HepG2 (cell line): Measurements from ENCODE around the gene SRD5A2. TPM values are rescaled to one million over a fixed set of nuclear protein-coding genes. Genes with fewer than 3 reads are reported as not detected.

ENCODE experiments used
- ATAC-seq: fragments of 200-7000 bp; cut with Tn5 transposase; 3 replicates; pipeline ENCODE4 v1.9.1; 2020; ENCODE audit warnings: mild to moderate bottlenecking, moderate library complexity
- BruUV-seq: library from RNA; stranded (reverse); fragments of 400-500 nt; replicated peaks from 2 replicates; lab custom pipeline; 2021; lab: Mats Ljungman, UMichigan
- CTCF ChIA-PET: fragments of 300-600 bp; formaldehyde crosslinking; extraction: SDS; loops from one replicate; lab custom pipeline; 2021; ENCODE audit warnings: low total read pairs, inconsistent platforms, low intra/inter-chr PET ratio; lab: Yijun Ruan, JAX
- POLR2A ChIA-PET: fragments of 350-600 bp; sonication (Branson Sonifier 250); formaldehyde crosslinking; loops from one replicate; lab custom pipeline; 2020; ENCODE audit warnings: antibody characterized with exemption, inconsistent platforms; lab: Yijun Ruan, JAX
- DNase-seq: peaks from one replicate; pipeline ENCODE4 v3.0.0-alpha.2; 2015; ENCODE audit warnings: low spot score
- FAIRE-seq: peaks from 3 replicates; lab custom pipeline; 2011; peaks lifted over from hg19 to GRCh38; lab: Jason Lieb, UNC
- H2AFZ ChIP-seq: one replicate; pipeline ENCODE4 v1.6.1; 2011; ENCODE audit warnings: low read length, inconsistent platforms
- H3K27ac ChIP-seq: fragments of 300-600 bp; 3 replicates; pipeline ENCODE4 v1.8.0; 2011; ENCODE audit warnings: mixed run types, mild to moderate bottlenecking, mixed read lengths, low read length, inconsistent platforms; ENCODE audit not compliant: insufficient read depth; ENCODE audit errors: extremely low read length
- H3K27me3 ChIP-seq, 2 experiments: fragments of 200-600 bp in 1 of 2; 2 replicates in 1 of 2; 3 replicates in 1 of 2; pipeline versions ENCODE4 v1.6.0 to v1.8.0; 2011; ENCODE audit warnings: low read length in 2 of 2, mild to moderate bottlenecking in 2 of 2, moderate library complexity in 2 of 2, inconsistent platforms in 1 of 2; ENCODE audit not compliant: insufficient read depth in 2 of 2, control insufficient read depth in 1 of 2
- H3K36me3 ChIP-seq, 2 experiments: fragments of 200-600 bp in 1 of 2; replicated peaks in 1 of 2; 2 replicates in 1 of 2; 3 replicates in 1 of 2; pipeline versions ENCODE4 v1.5.1 to v1.8.0; 2011; ENCODE audit warnings: low read length in 2 of 2, inconsistent platforms in 1 of 2; ENCODE audit not compliant: insufficient read depth in 2 of 2, control insufficient read depth in 1 of 2
- H3K4me1 ChIP-seq: 2 replicates; pipeline ENCODE4 v1.5.1; 2012; ENCODE audit warnings: low read length, inconsistent platforms; ENCODE audit not compliant: insufficient read depth
- H3K4me2 ChIP-seq: 2 replicates; pipeline ENCODE4 v1.6.0; 2011; ENCODE audit warnings: low read depth, low read length, inconsistent platforms
- H3K4me3 ChIP-seq, 3 experiments: fragments of 200-600 bp in 1 of 3; sonication (generic), shearing (Covaris generic) in 1 of 3; replicated peaks in 1 of 3; 2 replicates each; pipeline ENCODE4 v1.5.1; 2011 to 2016; ENCODE audit warnings: low read length in 3 of 3, inconsistent platforms in 2 of 3, low read depth in 2 of 3, mild to moderate bottlenecking in 2 of 3, control low read depth in 1 of 3, mixed read lengths in 1 of 3; ENCODE audit not compliant: insufficient read depth in 1 of 3
- H3K79me2 ChIP-seq: one replicate; pipeline ENCODE4 v1.6.1; 2011; ENCODE audit warnings: low read length, inconsistent platforms; ENCODE audit not compliant: insufficient read depth
- H3K9ac ChIP-seq: 2 replicates; pipeline ENCODE4 v1.6.0; 2011; ENCODE audit warnings: mild to moderate bottlenecking, low read depth, low read length, inconsistent platforms; ENCODE audit not compliant: insufficient read depth
- H3K9me3 ChIP-seq: 2 replicates; pipeline ENCODE4 v1.5.1; 2012; ENCODE audit warnings: mild to moderate bottlenecking, low read length
- H4K20me1 ChIP-seq: 2 replicates; pipeline ENCODE4 v1.6.0; 2011; ENCODE audit warnings: inconsistent platforms, mild to moderate bottlenecking, low read length, moderate library complexity; ENCODE audit not compliant: insufficient read depth
- ATRX ChIP-seq: sonication (generic); formaldehyde crosslinking; IDR thresholded peaks from 2 replicates; pipeline ENCODE4 v1.4.0; 2020; ENCODE audit warnings: missing genetic modification reagents, borderline replicate concordance
- CENPT ChIP-seq: sonication (generic); formaldehyde crosslinking; IDR thresholded peaks from 2 replicates; pipeline ENCODE4 v1.8.0; 2022; ENCODE audit warnings: low read depth, mild to moderate bottlenecking, moderate library complexity, missing genetic modification reagents
- HOXD1 ChIP-seq: sonication (generic); formaldehyde crosslinking; IDR thresholded peaks from 2 replicates; pipeline ENCODE4 v1.5.0; 2020; ENCODE audit warnings: missing genetic modification reagents
- KDM4B ChIP-seq: sonication (generic); formaldehyde crosslinking; IDR thresholded peaks from 2 replicates; pipeline ENCODE4 v1.4.0; 2020; ENCODE audit warnings: missing genetic modification reagents
- NCOR1 ChIP-seq: fragments of 200-600 bp; sonication (generic); IDR thresholded peaks from 2 replicates; pipeline ENCODE4 v1.7.0; 2017; ENCODE audit warnings: antibody characterized with exemption, low read length, borderline replicate concordance
- RBM22 ChIP-seq: fragments of 200-400 bp; formaldehyde crosslinking; optimal IDR thresholded peaks from 2 replicates; pipeline ENCODE3; 2017; ENCODE audit warnings: mild to moderate bottlenecking, low read length, moderate library complexity
- REL ChIP-seq: sonication (generic); formaldehyde crosslinking; conservative IDR thresholded peaks from 2 replicates; pipeline ENCODE4 v1.8.0; 2022; ENCODE audit warnings: mild to moderate bottlenecking, missing genetic modification reagents, moderate library complexity
- SRSF4 ChIP-seq: fragments of 200-400 bp; formaldehyde crosslinking; IDR thresholded peaks from one replicate; pipeline ENCODE4 v1.6.1; 2018; ENCODE audit warnings: mild to moderate bottlenecking, low read depth, low read length, moderate library complexity; ENCODE audit not compliant: poor library complexity, severe bottlenecking
- ZC3H4 ChIP-seq: sonication (generic); formaldehyde crosslinking; IDR thresholded peaks from 2 replicates; pipeline ENCODE4 v1.4.0; 2020; ENCODE audit warnings: missing genetic modification reagents, borderline replicate concordance
- ZFX ChIP-seq: sonication (generic); formaldehyde crosslinking; IDR thresholded peaks from 2 replicates; pipeline ENCODE4 v1.4.0; 2020; ENCODE audit warnings: mild to moderate bottlenecking, low read depth, missing genetic modification reagents, moderate library complexity
- ZNF44 ChIP-seq: sonication (generic); formaldehyde crosslinking; IDR thresholded peaks from 2 replicates; pipeline ENCODE4 v1.5.1; 2020; ENCODE audit warnings: mild to moderate bottlenecking, missing genetic modification reagents
- ZSCAN22 ChIP-seq: sonication (generic); formaldehyde crosslinking; IDR thresholded peaks from 2 replicates; pipeline ENCODE4 v1.4.0; 2020; ENCODE audit warnings: mild to moderate bottlenecking, missing genetic modification reagents
- ZSCAN25 ChIP-seq: sonication (generic); formaldehyde crosslinking; IDR thresholded peaks from 2 replicates; pipeline ENCODE4 v1.8.0; 2022; ENCODE audit warnings: mild to moderate bottlenecking, missing genetic modification reagents
- WGBS: methylation state at CpG from one replicate; pipeline ENCODE4 v1.1.6; 2017; ENCODE audit warnings: low lambda C conversion rate; 5-methylcytosine and 5-hydroxymethylcytosine counted together
- in situ Hi-C: cut with HindIII; loops from 2 replicates; pipeline ENCODE4 v1.10.0; 2017; ENCODE audit warnings: low pct_unique_long_range_greater_than_20kb; ENCODE audit not compliant: extremely low pct_ligation_motif_present
- intact Hi-C: fragments of 100-400 bp; cut with micrococcal nuclease; formaldehyde crosslinking; loops from one replicate; pipeline ENCODE4 v1.10.0; 2022; ENCODE audit not compliant: unreplicated experiment
- polyA plus RNA-seq, 8 experiments: library from polyadenylated mRNA; depleted of rRNA in 3 of 8; stranded (reverse) in 7 of 8; unstranded in 1 of 8; fragments of >200 nt; fragmentation: Illumina TruSeq in 4 of 8; extraction: Trizol in 4 of 8; gene quantifications; 2 replicates each; pipeline versions ENCODE4 v1.2.1 to v1.2.3, GENCODE V29; 2011 to 2016; ENCODE audit warnings: low read depth in 4 of 8, missing spikeins in 1 of 8, mixed read lengths in 1 of 8; ENCODE audit not compliant: insufficient read depth in 1 of 8
- total RNA-seq, 5 experiments: library from RNA; depleted of rRNA; stranded (reverse); fragments of >200 nt; fragmentation: Illumina TruSeq; extraction: Trizol; gene quantifications; 2 replicates each; pipeline ENCODE4 v1.2.3, GENCODE V29; 2016; ENCODE audit warnings: low read depth in 1 of 5
- TF ChIP-seq, protein P1 (sequence below): sonication (generic); formaldehyde crosslinking; IDR thresholded peaks from 2 replicates; pipeline ENCODE4 v1.5.1; 2020; ENCODE audit warnings: missing genetic modification reagents, mild to moderate bottlenecking, borderline replicate concordance

Gene SRD5A2
- total and polyA plus RNA-seq, 2 of the 13 experiments (the other 11 are each of a cell fraction or from before 2014, with no cell fraction given), result 0.01 TPM; not detected in 1

- Histone ChIP-seq H3K79me2 (no peaks in the 10 kb centered on the region), H3K27ac (no peak overlapping the region), H3K4me1 (no peaks in the 10 kb centered on the region), H3K9ac (no peak overlapping the region), H3K36me3 (no peaks in the 10 kb centered on the region), H3K9me3 (no peaks in the 10 kb centered on the region), H3K4me2 (no peak overlapping the region), H3K4me3 (no peak overlapping the region), H3K27me3 (no peaks in the 10 kb centered on the region), H4K20me1 (no peaks in the 10 kb centered on the region), H2AFZ (no peak overlapping the region)
- in situ Hi-C loops (no loop called here), intact Hi-C loops (no loop called here)
- no peak for FAIRE-seq
- 0% methylated on average over 1 of the region's 1 CpG for WGBS
- no TSS peak for BruUV-seq
- ATAC-seq, result no peak
- no peak for DNase-seq
- ChIA-PET POLR2A (no interaction called here), CTCF (no interaction called here)
- TF ChIP-seq NCOR1 (no peak), ATRX (CRISPR knock-in tag) (no peak), ZSCAN25 (CRISPR knock-in tag) (no peak), ZSCAN22 (CRISPR knock-in tag) (no peak), RBM22 (no peak), CENPT (no peak), SRSF4 (no peak), ZNF44 (CRISPR knock-in tag) (no peak), HOXD1 (CRISPR knock-in tag) (no peak), ZFX (CRISPR knock-in tag) (no peak), KDM4B (CRISPR knock-in tag) (no peak), REL (CRISPR knock-in tag) (no peak), ZC3H4 (CRISPR knock-in tag) (no peak)
- TF ChIP-seq, protein P1, sequence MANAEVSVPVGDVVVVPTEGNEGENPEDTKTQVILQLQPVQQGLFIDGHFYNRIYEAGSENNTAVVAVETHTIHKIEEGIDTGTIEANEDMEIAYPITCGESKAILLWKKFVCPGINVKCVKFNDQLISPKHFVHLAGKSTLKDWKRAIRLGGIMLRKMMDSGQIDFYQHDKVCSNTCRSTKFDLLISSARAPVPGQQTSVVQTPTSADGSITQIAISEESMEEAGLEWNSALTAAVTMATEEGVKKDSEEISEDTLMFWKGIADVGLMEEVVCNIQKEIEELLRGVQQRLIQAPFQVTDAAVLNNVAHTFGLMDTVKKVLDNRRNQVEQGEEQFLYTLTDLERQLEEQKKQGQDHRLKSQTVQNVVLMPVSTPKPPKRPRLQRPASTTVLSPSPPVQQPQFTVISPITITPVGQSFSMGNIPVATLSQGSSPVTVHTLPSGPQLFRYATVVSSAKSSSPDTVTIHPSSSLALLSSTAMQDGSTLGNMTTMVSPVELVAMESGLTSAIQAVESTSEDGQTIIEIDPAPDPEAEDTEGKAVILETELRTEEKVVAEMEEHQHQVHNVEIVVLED (CRISPR knock-in tag), result no peak
Measured at GRCh38 chr2:31474296-31474695, 106.4 kb downstream of the SRD5A2 start.

Other genes with a start within 250 kb of the SRD5A2 start
- not detected in 2 replicates for gene XDH, start 166.2 kb downstream of the SRD5A2 start, total RNA-seq (2016; rRNA removed; fragmentation: Illumina TruSeq; extraction: Trizol)
- gene XDH, start 166.2 kb downstream of the SRD5A2 start, polyA plus RNA-seq (2011; rRNA removed), result not detected in 2 replicates